Neutrophil (primary cell): ENCODE measurements around the gene POLG2.

Source experiments
- H3K27ac ChIP-seq: fragments of 200-600 bp; sonication (generic); 2 replicates; pipeline ENCODE4 v1.5.1; 2016; ENCODE audit warnings: mild to moderate bottlenecking, moderate library complexity
- H3K27me3 ChIP-seq: fragments of 200-600 bp; sonication (generic); 2 replicates; pipeline ENCODE4 v1.6.0; 2016; ENCODE audit warnings: mild to moderate bottlenecking
- H3K36me3 ChIP-seq: fragments of 200-600 bp; sonication (generic); 2 replicates; pipeline ENCODE4 v1.5.1; 2017
- H3K4me1 ChIP-seq, 2 experiments: fragments of 200-600 bp in 1 of 2; sonication (generic) in 1 of 2; 1 replicate in 1 of 2; 2 replicates in 1 of 2; pipeline versions ENCODE4 v1.5.1 to v1.6.1; 2013 to 2016; ENCODE audit warnings: low read depth in 1 of 2, low read length in 1 of 2, mild to moderate bottlenecking in 1 of 2, moderate library complexity in 1 of 2; ENCODE audit not compliant: control insufficient read depth in 1 of 2, insufficient read depth in 1 of 2
- H3K4me3 ChIP-seq, 2 experiments: fragments of 200-600 bp in 1 of 2; sonication (generic) in 1 of 2; 1 replicate in 1 of 2; 2 replicates in 1 of 2; pipeline ENCODE4 v1.5.1; 2013 to 2016; ENCODE audit warnings: low read depth in 1 of 2, low read length in 1 of 2, mild to moderate bottlenecking in 1 of 2, moderate library complexity in 1 of 2
- H3K9me3 ChIP-seq: fragments of 200-600 bp; sonication (generic); 2 replicates; pipeline ENCODE4 v1.5.1; 2016
- CTCF ChIP-seq: fragments of 200-600 bp; sonication (generic); IDR thresholded peaks from 2 replicates; pipeline ENCODE4 v1.5.1; 2016; ENCODE audit warnings: antibody characterized with exemption

POLG2 gene

GRCh38 chr17:64505340-64506200 is 8.7 kb upstream of the POLG2 start:
- Histone ChIP-seq H3K4me1 (peaks cover 31 to 32% of the 10 kb centered on the region in 2 experiments), H3K9me3 (peaks cover 9% of the 10 kb centered on the region), H3K36me3 (peaks cover 46% of the 10 kb centered on the region), H3K27ac (peak overlapping the region; percentile 98), H3K27me3 (no peaks in the 10 kb centered on the region), H3K4me3 (peak overlapping the region; percentile 95 to 100)
- peak; percentile 23 for TF ChIP-seq CTCF

GRCh38 chr17:64504769-64505339 is 8.0 kb upstream of the POLG2 start:
- Histone ChIP-seq H3K9me3 (peaks cover 9% of the 10 kb centered on the region), H3K36me3 (peaks cover 49% of the 10 kb centered on the region), H3K4me3 (peak overlapping the region; percentile 95 to 100), H3K27ac (peak overlapping the region; percentile 98), H3K27me3 (no peaks in the 10 kb centered on the region), H3K4me1 (peaks cover 31 to 32% of the 10 kb centered on the region in 2 experiments)
- TF ChIP-seq CTCF = no peak

GRCh38 chr17:64503821-64504768 is 7.2 kb upstream of the POLG2 start:
- Histone ChIP-seq H3K27me3 (no peaks in the 10 kb centered on the region), H3K36me3 (peaks cover 57% of the 10 kb centered on the region), H3K4me3 (peak overlapping the region; percentile 95 to 100), H3K9me3 (peaks cover 9% of the 10 kb centered on the region), H3K4me1 (peaks cover 31 to 32% of the 10 kb centered on the region in 2 experiments), H3K27ac (peak overlapping the region; percentile 98)
- TF ChIP-seq CTCF = no peak

- Histone ChIP-seq H3K27me3 (no peaks in the 10 kb centered on the region), H3K27ac (peak overlapping the region; percentile 8), H3K4me3 (no peak overlapping the region), H3K36me3 (peaks cover 64% of the 10 kb centered on the region), H3K4me1 (peaks cover 30 to 31% of the 10 kb centered on the region in 2 experiments), H3K9me3 (peaks cover 9% of the 10 kb centered on the region)
- TF ChIP-seq CTCF = no peak
Observed at GRCh38 chr17:64503341-64503740, 6.5 kb upstream of the POLG2 start.

- TF ChIP-seq CTCF = no peak
- Histone ChIP-seq H3K9me3 (peaks cover 9% of the 10 kb centered on the region), H3K36me3 (peaks cover 70% of the 10 kb centered on the region), H3K27ac (peak overlapping the region; percentile 8), H3K4me3 (no peak overlapping the region), H3K4me1 (peaks cover 26 to 27% of the 10 kb centered on the region in 2 experiments), H3K27me3 (no peaks in the 10 kb centered on the region)
Observed at GRCh38 chr17:64502809-64503208, 6.0 kb upstream of the POLG2 start.
